Left lobe of liver (tissue), 2 donors: ENCODE data around the gene TNFRSF19. TPM values are rescaled to one million over a fixed set of nuclear protein-coding genes. Genes with fewer than 3 reads are reported as not detected.

Source experiments
- ATAC-seq: fragments of 200-7000 bp; cut with Tn5 transposase; one replicate; pipeline ENCODE4 v1.9.1; 2020; ENCODE audit warnings: mild to moderate bottlenecking, moderate library complexity
- DNase-seq: peaks from one replicate; pipeline ENCODE4 v3.0.0-alpha.2; 2020; ENCODE audit warnings: low spot score
- total RNA-seq: library from RNA; stranded (reverse); gene quantifications from one replicate; pipeline ENCODE4 v1.2.1, GENCODE V29; 2021
- donor health status: DM: no; HTN: no; CAD: no; lungs with moderate emphysema.
- donor health status: DM: no; HTN: yes; CAD: no.

The TNFRSF19 gene
- total RNA-seq, 1 donor from 2014 or later, result 0.60 TPM

DNA sequence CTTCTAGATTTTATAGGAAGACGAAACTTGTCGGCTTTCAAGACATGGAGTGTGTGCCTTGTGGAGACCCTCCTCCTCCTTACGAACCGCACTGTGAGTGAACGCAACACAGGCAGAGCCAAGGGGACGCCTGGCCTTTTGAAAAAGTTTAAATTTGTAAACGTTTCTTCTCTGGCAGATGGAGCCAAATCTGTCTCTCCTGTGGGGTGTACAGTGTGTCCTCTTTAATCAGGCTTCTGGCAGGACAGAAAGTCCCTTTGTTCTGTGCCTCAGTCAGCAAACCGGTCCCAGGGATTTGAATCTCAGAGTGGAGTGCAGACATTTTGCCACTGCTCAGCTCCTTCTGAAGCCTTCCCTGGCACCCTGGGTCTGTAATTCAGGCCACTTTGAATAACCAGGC is 56.5 kb downstream of the TNFRSF19 start:
- ATAC-seq, result no peak

DNA sequence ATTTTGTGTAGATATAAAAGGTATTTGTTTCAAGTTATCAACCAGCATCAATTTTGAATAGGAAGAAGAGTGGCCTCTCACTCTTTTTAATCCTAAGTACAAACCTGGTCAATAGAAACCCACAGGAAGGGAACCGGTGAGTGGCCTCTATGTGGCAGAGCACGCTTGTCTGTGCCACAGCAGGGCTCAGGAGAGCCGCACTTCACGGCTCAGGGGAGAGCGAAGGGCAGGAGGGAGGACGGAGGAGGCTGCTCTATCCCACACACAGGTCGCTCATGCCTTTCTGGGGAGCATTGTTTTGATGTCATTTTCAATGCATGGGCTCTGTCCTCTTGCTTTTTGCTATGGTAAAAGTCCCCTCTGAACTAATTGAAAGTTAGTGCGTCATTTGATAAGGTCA is 57.2 kb downstream of the TNFRSF19 start:
- ATAC-seq, result no peak
- DNase-seq, result no peak

More for the DNA sequence above, 56.5 kb downstream of the TNFRSF19 start:
- no peak for DNase-seq

DNA sequence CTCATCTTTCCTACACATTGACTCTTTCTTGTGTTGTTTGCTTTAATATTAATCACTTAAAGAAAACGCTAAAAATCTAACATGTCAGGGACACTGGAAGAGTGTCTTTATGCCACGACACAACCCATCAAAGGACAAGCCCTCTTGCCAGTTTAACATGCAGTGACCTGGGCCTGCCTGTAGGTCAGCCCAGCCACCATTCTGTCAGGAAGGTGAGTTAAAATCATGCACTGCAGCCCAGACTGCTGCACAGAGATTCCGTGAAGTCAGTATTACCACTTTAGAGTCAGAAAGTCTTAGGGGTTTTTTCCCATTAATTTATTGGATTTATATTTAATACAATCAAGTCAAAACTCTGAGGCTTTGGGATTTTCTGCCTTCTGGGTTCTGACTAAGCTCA is 58.0 kb downstream of the TNFRSF19 start:
- no peak for ATAC-seq

DNA sequence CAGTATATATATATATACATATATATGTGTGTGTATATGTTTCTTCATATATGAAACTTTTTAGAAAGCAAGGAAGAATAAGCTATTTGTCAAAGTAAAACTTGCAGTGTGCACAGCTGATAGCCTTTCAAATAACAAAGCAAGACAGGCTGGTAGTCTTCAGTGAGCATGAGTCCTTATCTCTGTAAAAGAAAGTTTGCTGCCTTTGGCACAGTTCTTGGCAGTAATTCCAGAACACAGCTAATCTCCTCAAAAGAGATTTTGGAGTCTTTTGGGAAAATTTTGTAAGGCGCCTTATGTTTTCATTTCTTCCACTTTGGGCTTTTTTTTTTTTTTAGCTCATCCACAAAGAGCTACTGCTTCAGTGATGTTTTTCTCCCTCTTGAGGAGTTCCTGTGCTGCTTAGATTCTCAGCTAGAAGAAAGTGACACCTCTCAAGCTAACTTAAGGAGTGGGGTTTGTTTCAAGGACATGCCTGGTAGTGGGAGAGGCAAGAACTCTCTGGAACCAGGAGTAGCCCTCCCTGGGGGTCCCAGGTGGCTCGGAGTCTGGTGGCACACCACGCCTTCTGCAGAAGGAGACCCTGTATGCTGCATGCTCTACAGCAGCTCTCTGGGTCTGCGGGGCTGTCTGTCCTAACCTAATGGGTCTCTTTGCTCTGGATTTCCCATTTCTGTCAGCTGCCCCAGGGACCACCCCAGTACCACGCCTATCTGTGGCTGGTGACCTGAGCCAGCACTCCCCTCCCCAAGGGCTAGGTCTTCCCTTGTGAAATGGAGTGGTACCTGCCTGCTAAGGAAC is 58.8 kb downstream of the TNFRSF19 start:
- DNase-seq, result no peak
- ATAC-seq, result no peak

More for the DNA sequence above, 58.0 kb downstream of the TNFRSF19 start:
- DNase-seq, result no peak

DNA sequence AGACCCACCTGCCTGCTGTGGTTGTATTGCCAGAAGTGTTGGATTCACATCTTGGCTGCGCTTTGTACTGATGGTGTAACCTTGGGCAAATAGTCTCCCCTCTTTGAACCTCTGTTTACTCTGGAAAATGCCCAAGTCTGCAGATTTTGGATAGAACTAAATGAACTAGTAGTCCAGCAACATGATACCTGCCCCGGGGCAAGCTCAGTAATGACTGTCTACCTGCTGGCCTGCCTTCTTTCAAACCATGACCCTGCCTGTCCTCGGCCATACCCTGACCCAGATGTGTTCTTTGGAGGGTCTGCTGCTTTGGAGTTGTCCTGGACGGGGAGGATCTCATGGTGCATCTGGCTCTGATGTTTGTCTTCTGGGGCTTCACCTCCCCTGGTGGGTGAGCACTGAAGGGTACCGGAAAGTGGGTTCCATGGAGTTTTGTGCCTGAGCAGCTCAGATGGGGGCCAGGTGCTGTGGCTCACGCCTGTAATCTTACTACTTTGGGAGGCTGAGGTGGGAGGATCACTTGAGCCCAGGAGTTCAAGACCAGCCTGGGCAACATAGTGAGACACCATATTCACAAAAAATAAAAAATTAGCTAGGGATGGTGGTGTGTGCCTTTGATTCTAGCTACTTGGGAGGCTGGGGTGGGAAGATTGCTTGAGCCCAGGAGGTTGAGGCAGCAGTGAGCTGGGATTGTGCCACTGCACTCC is 59.5 kb downstream of the TNFRSF19 start:
- DNase-seq (no peak), ATAC-seq (peak; percentile 93)

DNA sequence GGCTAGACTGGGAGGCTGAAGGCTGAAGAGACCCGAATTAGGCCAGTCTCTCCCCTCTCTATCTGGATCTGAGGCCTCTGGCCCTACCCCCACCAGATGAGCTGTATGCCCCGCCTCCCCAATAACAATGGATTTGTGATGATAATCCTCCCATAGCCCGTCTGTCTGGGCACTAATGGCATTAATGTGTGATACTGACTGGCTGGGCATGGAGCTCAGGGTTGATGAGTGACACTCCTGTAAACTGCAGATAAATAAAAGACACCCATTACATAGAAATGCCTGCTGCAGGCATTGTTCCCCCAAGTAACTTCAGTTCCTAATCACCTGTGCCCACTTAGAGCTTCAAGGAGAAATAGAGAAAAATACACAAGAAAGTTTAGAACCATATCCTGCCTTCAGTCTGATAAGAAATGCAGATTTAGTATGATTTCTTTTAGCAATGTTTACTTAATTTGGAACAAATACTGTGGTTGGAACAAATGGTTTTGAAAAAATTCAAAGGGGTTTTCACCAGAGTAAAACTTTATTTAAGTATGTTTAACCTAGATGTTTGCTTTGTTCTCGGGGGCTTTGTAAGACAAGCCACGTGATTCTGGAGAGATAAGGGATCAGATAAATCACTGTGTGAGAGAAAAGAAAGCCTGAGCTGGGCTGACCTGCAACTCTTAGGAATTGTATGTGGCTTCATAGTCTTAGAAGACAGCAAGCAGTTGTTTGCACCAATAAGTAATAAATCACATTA is 60.3 kb downstream of the TNFRSF19 start:
- ATAC-seq (no peak), DNase-seq (no peak)

DNA sequence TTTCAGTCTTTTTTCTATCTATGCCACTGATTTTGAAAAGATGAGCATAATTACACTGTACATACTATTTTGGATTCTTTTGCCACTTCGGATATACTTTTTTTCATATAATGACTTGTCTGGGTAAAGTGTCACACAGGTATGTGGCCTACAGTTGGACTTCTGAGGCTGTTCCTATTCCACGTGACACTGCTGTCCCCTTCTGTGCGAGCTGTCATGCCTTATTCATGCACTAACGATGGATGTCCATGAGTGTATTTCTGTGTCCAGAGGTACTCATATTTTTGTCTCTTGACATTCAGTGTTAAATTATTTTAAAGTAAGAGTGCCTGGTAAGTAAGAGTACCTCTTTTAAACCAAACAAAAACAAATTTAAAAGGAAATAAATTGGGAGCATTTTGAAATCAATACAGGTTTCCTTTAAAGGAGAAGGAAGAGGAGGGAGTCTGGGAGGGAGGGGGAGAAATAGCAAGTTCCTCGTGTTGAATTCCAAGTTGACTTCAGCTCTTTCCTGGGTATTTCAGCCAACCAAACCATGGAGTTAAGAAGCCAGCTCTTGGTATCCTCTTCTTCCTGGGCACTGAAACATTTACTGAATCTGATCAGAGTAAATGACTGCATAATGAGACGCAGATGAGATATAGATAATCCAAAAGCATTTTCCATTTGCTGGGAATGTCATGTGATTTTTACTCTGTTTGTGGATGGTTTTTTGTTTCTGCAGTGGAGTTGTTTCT is 61.3 kb downstream of the TNFRSF19 start:
- no peak for DNase-seq
- no peak for ATAC-seq

DNA sequence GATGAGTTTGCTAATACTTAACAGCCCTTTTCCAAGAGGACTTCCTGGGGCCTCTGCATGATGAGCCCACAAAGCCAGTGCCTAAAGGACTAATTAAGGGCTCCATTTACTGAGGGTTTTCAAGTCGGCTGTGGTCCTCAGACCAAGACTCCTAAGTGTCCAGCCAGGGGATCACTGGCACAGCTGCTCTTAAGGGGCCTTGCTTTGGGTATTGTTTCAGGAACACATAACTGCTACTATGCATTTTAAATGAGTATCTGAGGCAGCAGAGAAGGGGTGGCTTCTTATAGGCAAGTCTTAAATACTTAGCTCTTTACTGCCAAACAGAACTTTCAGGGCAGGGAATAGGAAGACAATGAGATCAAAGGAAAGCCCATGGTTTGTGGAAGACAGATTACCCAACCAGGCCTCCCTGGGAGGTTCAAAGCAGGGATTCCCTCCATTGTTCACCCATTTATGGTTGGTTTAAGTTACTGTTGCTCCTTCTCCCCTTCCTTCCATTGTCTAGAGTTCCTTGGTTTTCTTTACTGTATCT is 61.9 kb downstream of the TNFRSF19 start:
- no peak for DNase-seq
- no peak for ATAC-seq

DNA sequence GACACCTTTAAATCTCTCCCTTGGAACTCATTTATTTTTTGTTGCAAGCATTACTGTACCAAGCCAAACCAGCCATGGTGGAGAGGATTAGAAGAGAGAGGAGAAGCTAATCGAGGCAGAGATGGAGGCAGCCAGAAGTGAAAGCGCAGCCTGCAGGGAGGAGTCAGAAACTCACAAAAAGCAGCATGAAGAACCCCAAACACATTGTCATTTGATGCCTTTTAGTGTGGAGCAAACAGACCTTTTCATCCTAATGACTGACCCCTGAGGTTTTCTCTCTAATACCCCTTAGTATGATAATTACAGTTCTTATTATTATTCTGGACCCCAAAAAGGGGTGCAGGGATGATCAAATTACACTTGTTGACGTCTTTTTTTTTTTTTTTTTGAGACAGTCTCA is 62.5 kb downstream of the TNFRSF19 start:
- ATAC-seq (no peak), DNase-seq (no peak)

DNA sequence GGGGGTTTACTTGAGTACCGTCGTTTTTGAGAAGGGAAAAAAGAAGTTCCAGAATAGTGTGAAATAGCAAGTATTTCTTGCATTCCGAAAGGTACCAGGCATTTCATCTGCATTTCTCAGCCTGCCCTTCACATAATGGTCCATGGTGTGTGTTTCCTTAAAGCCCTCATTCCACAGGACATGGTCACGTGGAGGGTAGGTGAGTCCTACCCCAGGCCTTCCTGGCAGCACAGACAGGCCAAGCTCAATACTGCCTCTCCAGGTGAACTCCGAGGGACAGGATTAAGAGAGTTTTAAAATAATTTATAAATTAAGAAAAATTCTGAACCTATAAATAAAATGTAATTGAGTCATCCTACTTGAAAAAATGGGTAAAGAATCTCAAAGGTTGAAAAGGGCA is 64.7 kb downstream of the TNFRSF19 start:
- DNase-seq (no peak), ATAC-seq (no peak)

DNA sequence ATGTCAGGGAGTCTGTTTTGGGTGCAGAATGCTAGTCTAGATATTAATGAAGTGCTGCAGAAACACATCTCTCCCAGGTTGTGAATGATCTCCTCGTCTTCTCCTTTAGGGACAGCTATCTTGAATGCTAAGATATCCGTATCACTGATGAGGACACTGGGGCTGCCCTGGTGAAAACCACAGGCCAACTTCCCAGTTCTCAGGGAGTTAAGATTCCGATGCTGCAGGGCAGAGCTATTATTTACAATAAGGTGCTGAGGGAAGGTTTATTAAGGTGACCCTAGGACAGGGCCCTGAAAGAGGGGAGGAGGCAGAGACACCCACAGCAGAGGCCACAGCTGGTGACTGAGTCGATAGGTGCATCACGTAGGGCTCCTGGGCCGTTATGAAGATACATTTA is 66.1 kb downstream of the TNFRSF19 start:
- DNase-seq (no peak), ATAC-seq (no peak)

DNA sequence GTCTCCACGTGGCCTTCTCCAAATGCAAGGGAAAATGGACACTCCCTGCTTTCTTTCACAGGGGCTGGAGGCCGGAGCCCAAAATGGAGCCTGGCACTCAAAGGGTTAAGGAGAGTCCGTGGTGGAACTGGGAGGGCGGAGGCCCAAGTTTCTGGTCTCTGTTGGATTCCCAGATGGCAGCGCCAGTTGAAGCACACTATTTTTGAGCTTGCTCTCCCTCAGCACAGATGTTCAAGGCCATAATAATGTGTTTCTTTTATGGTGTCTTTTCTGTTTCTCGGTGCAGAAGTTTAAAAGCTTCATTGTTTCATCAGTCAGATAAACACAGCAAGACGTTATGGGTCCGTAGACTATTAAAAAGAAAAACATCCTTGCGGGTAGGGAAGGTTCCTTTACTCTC is 67.6 kb downstream of the TNFRSF19 start:
- DNase-seq (no peak), ATAC-seq (no peak)

DNA sequence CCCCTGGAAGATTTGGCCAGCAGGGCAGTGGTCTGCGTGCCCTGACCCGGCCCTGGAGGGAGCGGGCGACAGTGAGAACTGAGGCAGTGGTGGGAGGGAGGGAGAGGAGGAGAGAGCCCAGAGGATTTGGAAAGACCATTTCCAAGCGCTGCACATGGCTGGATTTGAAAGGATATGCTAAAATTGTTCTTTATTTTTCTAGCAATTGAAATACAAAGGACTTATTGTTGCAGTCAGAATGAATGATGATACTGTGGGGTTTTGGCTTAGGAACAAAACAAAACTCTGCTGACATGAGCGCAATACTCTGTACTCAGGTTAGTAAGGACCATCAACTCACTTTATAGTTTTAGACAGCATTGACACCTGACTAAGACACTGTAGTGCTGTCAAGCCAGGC is 69.5 kb downstream of the TNFRSF19 start:
- DNase-seq, result no peak
- ATAC-seq, result no peak

DNA sequence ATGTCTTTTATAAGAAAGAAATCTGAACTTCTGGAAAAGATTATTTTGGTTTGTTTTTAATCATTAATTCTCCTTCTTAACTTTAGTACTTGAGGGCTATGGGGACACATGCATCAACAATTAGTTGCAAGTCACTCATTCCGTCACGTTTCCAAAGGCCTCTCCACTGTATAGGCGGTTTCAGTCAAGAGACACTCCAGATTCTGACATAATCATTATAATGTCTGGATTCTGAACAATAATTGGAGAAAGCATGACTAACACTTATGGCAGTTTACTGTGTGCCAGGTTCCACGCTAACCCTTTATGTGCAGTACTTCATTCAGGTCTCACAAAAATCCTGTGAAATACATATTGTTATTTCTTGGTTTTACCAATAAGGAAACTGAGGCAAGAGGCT is 71.9 kb downstream of the TNFRSF19 start:
- DNase-seq (no peak), ATAC-seq (no peak)

DNA sequence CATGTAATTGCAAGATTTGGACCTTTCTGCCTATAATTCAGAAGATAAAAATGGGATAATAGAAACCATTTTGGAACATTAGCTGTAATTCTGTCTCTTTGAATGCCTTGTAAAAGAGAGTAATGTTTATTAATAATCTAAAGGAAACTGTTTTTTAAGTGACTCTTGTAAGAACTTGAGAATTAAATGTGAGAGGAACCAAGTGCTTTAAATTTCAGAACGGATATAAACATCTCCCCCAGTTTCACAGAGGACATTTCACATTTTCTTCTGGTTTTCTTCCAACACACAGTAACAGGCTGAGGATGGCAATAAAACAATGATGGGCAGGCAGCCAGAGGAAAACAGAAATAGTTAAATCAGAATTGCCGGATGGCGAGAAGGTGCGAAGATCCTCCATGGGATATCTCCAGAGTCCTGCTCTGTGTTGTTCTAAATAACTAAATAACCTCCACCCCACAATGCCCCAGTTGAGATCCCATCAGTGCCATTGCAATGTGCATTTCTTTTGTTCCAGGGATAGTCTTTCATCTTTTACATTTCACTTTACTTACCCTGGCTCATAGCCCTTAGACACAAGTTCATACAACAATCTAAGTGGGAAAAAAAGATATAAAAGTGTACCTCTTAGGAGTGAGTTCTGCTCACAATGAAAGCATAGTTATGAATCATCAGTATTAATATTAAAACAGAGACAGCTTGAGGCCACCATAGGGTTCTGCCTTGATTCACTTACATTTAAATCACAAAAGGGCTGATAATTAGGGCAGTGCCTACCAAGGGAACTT is 73.3 kb downstream of the TNFRSF19 start:
- DNase-seq (no peak), ATAC-seq (no peak)

DNA sequence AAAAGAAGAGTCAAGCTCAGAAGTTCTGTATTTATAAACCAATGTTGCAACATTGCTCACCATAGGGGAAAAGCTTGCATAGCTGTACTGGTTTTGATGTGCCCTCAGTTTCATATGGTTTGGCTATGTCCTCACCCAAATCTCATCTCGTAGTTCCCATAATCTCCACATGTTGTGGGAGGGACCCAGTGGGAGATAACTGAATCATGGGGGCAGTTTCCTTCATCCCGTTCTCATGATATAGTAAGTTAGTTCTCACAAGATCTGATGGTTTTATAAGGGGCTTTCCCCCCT is 73.9 kb downstream of the TNFRSF19 start:
- ATAC-seq, result no peak
- no peak for DNase-seq

DNA sequence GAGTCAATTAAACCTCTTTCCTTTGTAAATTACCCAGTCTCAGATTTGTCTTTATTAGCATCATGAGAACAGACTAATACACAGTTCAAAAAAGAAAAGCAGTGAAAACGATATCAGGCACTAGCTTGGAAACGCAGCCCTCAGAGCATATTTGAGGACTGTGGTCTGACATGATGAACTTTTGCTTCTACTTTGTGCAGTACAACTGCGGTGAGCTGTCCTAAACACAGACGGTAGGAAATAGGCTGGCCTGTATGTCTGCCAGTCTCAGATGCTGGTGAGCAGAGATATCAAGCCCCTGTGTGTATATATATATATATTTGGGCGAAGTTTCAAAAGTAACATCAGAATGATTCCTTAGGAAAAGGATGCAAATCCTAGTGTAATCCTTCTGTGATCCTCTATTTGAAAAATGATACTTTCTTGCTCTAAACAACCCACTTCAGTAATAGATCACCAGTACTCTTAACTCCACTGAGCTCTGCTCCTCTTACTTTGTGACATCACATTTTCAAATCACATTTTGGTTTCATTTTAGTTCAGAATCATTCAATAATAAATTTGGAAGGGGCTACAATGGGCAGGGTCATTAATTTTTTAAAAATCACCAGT is 74.4 kb downstream of the TNFRSF19 start:
- ATAC-seq (no peak), DNase-seq (no peak)

DNA sequence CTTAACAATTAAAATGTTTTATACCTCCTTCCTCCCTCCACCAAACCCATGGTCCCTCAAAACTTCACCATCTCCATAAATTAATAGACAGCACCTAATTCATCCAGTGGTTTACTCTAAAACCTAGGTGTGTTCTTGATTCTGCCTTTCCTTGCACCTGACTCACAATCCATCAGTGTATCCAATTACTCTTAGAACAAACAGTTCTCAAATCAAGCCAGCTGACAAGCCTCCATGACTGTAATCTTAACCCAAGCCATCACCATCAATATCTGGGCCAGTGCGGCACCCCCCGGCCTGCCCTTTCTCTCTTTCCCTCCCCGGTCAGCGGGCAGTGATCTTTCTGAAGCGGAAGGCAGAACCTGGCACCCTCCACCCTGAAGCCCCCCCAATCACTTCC is 75.6 kb downstream of the TNFRSF19 start:
- DNase-seq (no peak), ATAC-seq (no peak)

DNA sequence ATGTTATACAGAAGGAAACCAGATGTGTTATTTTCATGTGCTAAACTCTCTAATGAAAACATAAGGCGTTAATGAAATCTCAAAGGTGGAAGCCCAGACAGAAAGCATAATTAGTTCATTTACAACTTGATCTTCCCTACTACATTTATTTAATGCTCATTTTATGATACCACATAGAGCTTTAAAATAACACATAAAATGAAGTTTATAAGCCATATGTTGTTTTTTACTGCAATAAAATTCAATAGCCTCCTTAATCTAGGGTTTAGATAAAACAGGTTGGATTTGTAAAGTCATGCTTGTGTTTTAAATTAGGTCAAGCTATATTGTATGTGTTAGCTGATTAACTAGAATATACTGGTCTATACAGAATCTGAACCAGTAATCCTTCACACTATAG is 81.2 kb downstream of the TNFRSF19 start:
- DNase-seq, result no peak
- ATAC-seq, result no peak

DNA sequence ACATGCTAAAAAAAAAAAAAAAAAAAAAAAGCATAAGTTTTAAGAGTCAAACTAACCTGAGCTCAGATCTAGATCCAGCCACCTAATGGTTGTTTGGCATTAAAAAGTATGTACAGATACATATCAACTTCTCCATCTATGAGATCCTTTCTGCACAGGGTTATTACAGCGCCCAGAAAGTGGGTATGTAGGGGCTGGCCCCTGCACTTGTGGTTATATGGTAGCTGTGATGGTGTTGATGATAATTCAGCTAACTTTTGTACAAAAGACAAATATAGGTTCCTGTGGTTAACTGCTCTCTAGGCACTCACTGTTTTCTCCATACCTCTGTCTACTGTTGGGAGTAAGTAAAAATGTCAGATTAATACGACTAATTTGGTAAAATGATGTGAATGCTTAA is 81.7 kb downstream of the TNFRSF19 start:
- DNase-seq (no peak), ATAC-seq (no peak)
